Measurements from ENCODE around the gene ZNF143. TPM values are rescaled to one million over a fixed set of nuclear protein-coding genes. Genes with fewer than 3 reads are reported as not detected.

Gene ZNF143
- 10 to 100 TPM; 15.8 to 20.1 TPM for total RNA-seq

- 0% methylated on average over 26 to 44 of the region's 45 CpGs for WGBS, 2 donors
- Histone ChIP-seq H3K27me3 (no peaks in the 10 kb centered on the region), H3K27ac (peak within 1 kb of the TSS; percentile 96 to 99 (median 98)), H3K9me3 (no peaks in the 10 kb centered on the region), H3K36me3 (replicated peaks in 1 of 2; ENCODE audit: insufficient read depth in 1 of 2, low read depth in 2 of 2) (no peaks in the 10 kb centered on the region), H3K4me3 (peak within 1 kb of the TSS; percentile 44 to 84), H3K4me1 (peaks cover 26% of the 10 kb centered on the region)
- DNase-seq (peak; percentile 100), ATAC-seq (peak; percentile 94)
- intact Hi-C loops (cut with DNase I), result no loop called here
- TF ChIP-seq, protein P1, sequence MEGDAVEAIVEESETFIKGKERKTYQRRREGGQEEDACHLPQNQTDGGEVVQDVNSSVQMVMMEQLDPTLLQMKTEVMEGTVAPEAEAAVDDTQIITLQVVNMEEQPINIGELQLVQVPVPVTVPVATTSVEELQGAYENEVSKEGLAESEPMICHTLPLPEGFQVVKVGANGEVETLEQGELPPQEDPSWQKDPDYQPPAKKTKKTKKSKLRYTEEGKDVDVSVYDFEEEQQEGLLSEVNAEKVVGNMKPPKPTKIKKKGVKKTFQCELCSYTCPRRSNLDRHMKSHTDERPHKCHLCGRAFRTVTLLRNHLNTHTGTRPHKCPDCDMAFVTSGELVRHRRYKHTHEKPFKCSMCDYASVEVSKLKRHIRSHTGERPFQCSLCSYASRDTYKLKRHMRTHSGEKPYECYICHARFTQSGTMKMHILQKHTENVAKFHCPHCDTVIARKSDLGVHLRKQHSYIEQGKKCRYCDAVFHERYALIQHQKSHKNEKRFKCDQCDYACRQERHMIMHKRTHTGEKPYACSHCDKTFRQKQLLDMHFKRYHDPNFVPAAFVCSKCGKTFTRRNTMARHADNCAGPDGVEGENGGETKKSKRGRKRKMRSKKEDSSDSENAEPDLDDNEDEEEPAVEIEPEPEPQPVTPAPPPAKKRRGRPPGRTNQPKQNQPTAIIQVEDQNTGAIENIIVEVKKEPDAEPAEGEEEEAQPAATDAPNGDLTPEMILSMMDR (IDR thresholded peaks at IDR 0.05), result peak in 4 of 7 experiments; percentile 44 to 56 (median 46)
- peak; percentile 82 to 98 (median 96) for TF ChIP-seq POLR2A (IDR thresholded peaks at IDR 0.05)
These were observed at the start of gene ZNF143 for GRCh38 chr11:9460322-9461062. TSS of gene ZNF143 (plus strand) at chr11:9461012. CDS start at chr11:9471309, 10,297 bp downstream.

GRCh38 chr11:9428706-9429105 lies 32.1 kb upstream of the ZNF143 start:
- WGBS, 2 donors, result 47 to 52% methylated on average over 1 of the region's 1 CpG
- H3K9me3 ChIP-seq, result no peaks in the 10 kb centered on the region

GRCh38 chr11:9438611-9439010 lies 22.2 kb upstream of the ZNF143 start:
- ATAC-seq (no peak), DNase-seq (no peak)
- WGBS, 2 donors, result 87% methylated on average over 4 of the region's 4 CpGs
- no peaks in the 10 kb centered on the region for H3K9me3 ChIP-seq
- no peak overlapping the region for H3K27ac ChIP-seq
- TF ChIP-seq POLR2A (IDR thresholded peaks at IDR 0.05), result no peak
- TF ChIP-seq, protein P1 (IDR thresholded peaks at IDR 0.05), result no peak
- H3K4me1 ChIP-seq, result no peaks in the 10 kb centered on the region
- H3K4me3 ChIP-seq, result no peak overlapping the region
- intact Hi-C loops (cut with DNase I), result no loop called here
- no peaks in the 10 kb centered on the region for H3K27me3 ChIP-seq
- H3K36me3 ChIP-seq (replicated peaks in 1 of 2; ENCODE audit: insufficient read depth in 1 of 2, low read depth in 2 of 2), result peaks cover 0 to 45% of the 10 kb centered on the region in 2 donors

More at GRCh38 chr11:9428706-9429105, 32.1 kb upstream of the ZNF143 start:
- Histone ChIP-seq H3K36me3 (replicated peaks in 1 of 2; ENCODE audit: insufficient read depth in 1 of 2, low read depth in 2 of 2) (peaks cover 7 to 42% of the 10 kb centered on the region in 2 donors), H3K4me1 (no peaks in the 10 kb centered on the region), H3K27me3 (no peaks in the 10 kb centered on the region), H3K4me3 (no peak overlapping the region), H3K27ac (no peak overlapping the region)
- no peak for DNase-seq
- intact Hi-C loops (cut with DNase I), result no loop called here
- TF ChIP-seq POLR2A (IDR thresholded peaks at IDR 0.05), result no peak
- TF ChIP-seq, protein P1 (IDR thresholded peaks at IDR 0.05), result no peak
- ATAC-seq, result no peak

GRCh38 chr11:9446230-9446629 lies 14.6 kb upstream of the ZNF143 start:
- ATAC-seq (no peak), DNase-seq (no peak)
- no peak for TF ChIP-seq POLR2A (IDR thresholded peaks at IDR 0.05)
- TF ChIP-seq, protein P1 (IDR thresholded peaks at IDR 0.05), result no peak
- Histone ChIP-seq H3K27me3 (no peaks in the 10 kb centered on the region), H3K4me3 (no peak overlapping the region), H3K27ac (no peak overlapping the region), H3K9me3 (no peaks in the 10 kb centered on the region), H3K36me3 (replicated peaks in 1 of 2; ENCODE audit: insufficient read depth in 1 of 2, low read depth in 2 of 2) (peaks cover 0 to 13% of the 10 kb centered on the region in 2 donors), H3K4me1 (no peaks in the 10 kb centered on the region)
- WGBS, 2 donors, result 81 to 83% methylated on average over 4 of the region's 4 CpGs
- intact Hi-C loops (cut with DNase I), result no loop called here
